KG1 (cell line): ENCODE results near the gene TNS3.
"Not testable (repeated sequence)": the region's sequence is repeated elsewhere in the genome, so short reads cannot be mapped to it uniquely, and the experiment has no call there.

ENCODE experiments used
- DNase-seq: peaks from one replicate; lab custom pipeline; 2025; lab: John Stamatoyannopoulos, UW

TNS3 gene

DNA sequence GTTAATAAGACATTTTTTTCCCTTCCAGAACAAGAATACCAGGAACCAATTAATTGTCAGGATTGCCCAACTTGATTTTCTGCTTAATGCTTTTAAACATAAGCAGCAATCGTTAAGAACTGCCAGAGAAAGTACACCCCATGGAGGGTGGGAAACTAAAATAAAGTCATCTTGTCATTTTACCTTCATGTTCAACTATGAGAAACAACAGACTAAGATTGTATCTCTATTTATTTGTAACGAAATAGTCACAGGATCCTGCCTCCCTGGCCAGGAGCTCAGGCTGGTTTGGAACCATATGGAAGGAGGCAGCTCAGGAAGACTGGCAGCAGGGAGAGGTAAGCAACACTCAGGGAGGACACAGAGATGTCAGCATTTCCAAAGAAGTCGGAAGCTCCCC, 129.6 kb downstream of the TNS3 start:
- DNase-seq, result no peak

DNA sequence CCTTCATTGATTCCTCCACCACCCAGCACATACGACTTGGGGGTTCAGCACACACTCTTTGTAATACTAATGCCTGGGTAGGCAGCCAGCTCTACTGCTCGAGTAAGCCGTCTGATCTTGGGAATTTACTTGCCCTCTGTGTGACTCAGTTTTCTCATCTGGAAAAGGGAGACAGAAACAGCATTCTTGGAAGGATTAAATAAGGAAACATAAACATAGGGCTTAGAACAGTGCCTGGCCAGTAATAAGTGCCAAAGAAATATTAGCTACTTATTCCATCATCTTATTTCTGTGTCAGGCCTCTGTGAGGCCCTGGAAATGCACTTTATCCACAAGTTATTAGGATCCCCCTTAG, 130.1 kb downstream of the TNS3 start:
- DNase-seq, result no peak

DNA sequence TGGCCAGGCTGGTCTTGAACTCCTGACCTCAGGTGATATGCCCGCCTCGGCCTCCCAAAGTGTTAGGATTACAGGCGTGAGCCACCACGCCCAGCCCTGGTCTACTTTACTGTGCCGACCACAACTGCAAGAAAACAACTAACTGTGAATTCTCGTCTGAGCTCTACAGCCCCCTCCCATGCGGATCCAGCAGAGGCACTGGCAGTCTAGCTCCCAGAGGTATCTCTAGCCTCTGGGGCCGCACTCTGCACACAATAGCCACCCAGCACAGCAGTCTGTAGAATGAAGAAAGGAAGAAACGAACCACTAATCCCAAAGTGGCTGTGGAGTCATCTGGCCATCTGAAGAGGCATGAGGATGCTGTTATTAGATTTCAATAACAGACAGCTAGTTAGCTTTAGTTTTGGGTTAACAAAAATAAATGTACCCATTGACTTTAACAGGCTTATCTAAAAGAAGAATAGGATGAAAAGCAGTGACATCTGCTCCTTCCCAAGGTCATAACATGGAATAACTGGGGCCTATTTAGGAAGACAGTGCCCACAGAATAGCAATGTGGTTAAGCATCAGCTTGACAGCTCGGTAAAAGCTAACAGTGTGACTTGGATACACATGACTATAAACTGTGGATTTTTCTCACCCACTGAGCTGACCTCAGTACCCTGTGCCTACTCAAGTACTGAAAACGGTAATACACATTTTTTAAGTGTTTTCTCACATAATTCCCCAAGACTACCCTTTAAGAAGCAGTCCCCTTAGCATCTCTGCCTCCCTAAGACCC, 131.9 kb downstream of the TNS3 start:
- no peak for DNase-seq

DNA sequence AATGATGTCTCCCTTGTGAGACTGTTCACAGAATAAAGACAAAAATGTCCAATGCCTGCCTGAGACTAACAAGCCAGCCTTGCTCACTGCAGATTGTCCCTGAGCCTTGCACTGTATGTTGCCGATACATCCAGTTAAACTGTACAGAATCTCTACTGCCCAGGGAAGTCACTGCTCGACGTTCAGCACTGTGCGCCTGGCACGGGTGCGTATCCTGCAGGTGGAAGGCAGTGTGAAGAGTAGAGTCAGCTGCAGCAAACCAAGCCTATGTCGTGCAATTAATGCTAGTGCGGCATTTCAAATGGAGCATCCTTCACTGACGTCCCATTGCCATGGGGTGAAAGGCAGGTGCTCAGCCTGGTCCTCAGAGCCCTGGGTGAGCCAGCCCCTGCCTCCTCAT, 132.9 kb downstream of the TNS3 start:
- DNase-seq, result no peak

DNA sequence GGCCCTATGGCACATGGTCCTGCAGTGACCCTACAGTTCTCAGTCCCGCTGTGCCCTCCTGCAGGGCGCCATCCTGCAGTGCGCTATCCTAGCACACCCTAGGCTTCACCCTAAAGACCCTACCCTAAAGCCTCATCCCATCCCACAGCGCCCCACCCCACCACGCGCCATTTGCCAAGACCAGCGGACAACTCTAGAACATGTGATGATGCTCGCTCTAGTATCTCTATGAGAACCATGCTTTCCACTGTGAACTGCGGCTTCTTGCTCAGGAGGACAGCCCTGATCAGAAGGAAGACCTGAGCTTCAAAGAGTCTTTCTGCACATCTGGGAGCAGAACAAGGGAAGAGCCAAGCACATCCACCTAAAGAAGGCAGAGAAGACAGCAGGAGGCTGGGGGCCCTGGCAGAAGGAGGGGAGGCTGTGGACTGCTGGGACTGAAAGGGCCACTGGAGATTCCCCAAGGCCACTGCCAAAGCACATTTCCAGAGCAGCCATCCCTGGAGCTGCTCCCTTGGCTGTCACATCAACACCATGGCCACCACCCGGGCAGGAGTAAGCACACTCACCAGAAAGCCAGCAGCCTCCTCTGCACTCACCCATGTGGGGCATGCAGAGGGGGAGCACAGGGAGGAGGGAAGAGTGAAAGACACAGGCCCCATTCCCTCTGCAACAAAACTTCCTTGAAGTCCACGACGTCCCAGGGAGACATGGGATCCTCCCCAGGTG, 134.1 kb downstream of the TNS3 start:
- DNase-seq, result no peak

DNA sequence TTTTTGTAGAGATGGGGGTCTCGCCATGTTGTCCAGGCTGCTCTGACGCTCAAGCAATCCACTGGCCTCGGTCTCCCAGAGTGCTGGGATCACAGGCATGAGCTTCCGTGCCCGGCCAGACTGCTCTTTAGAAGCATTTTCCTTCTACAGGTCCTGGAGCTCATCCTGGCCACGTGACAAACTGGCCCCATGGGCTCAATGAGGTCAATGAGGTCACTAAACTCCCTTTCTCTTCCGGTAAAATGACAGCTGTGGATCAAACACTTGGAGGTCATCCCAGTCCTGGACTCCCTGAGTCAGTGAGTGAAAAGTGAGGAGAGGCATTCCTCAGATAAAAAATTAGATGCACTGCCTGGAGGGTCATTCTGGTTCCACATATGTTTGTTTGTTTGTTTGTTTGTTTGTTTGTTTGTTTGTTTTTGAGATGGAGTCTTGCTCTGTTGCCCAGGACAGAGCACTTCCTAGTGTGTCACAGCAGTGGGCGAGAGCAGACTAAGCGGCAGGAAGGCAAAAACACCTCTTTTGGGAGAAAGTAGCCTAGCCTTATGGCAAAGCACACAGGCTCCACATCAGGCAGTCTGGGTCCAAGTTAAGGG, 134.9 kb downstream of the TNS3 start:
- DNase-seq, result no peak

DNA sequence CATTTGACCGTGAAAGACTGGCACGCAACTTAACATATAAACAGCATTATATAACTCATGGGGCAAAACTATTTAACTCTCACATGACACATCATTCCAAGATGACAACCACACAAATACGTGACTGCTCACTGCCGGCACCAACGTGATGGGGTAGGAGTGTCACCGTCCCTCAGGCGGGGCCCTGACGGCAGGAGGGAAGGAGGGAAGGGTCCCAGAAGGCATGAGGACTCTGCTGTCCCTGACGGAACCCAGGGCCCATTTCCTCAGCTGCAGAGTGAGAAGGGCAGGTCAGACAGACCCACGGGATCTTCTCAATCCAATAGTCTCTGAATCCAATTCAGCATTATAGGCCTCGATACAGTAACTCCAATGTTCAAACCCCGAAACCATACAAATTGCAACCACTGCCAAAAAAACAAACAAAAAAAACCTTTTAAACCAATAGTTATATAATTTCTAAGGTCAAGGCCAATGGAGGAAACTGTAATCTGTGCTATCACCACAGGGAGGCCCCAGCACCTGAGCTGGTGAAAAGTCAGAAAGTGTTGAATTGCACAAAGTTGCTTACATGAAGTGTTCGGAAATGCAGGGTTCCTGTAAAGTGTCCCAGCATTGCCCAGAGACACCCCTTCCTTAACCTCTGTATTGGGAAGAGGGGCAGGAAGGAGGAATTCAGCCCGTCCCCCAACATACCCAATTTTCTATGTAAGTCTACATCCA, 137.4 kb downstream of the TNS3 start:
- DNase-seq, result no peak

DNA sequence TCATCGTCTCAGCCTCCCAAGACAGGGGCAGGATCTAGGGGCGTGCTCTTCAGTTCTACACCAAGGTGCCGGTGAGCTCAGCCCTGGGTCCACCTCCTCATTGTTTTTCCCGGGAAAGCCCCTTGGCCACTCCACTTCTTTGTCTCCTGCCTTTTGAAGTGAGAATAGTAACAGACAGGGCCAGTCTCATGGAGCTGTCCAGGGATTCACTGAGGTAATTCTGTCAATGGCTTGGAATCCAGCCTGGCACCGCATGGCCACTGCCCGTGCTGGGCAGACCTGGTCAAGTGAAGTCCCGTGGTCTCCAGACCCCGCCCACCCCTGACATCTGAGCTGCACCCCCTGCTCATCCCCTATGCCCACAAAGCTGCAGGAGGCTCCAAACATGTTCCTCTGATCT, 138.9 kb downstream of the TNS3 start:
- DNase-seq, result no peak

DNA sequence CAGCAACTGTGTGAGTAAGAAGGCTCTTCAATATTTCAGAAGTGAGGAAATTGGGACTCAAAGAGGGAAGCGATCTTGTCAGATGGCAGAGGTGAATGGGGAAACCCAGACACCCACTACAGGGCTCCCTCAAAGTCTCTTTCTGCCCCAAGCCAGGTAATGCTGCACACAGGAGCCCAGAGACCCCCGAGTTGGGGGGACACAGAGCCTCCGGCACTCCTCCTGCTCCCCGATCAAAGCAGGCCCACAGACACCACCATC, 139.4 kb downstream of the TNS3 start:
- DNase-seq, result no peak

DNA sequence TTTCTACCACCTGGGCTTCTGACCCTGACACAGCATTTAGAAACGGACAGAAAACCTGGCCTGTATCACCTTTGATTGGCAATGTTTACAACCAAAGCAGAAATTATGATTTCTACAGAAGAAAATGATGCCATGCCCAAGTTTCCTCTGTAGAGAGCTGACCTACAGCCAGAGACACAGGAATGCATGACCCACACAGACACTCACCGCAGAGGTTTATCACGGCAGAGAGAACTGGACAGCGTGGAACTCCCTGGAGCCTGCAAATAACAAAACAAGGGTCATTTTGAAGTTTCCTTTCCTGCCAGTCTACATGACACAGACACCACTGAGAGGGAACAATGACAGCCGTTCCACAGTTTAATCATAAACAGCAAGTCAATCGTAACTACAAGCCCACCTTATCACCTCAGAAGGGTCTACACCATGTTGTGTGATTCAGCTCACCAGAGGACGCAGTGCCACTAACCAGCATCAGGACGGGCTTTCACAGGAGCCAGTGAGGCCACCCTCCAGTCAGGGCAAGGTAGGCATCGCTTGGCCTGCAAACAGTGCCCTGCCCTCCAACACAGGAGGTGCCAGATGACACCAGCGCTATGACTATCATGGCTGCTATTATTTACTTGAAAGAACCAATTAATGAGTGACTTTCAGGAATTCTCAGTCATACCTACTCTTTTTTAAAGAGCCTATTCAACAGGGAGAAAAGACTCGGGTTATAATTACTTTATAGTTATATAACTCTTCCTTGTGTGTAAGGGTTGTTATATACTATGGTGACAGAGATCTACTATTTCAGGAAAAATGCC, 139.9 kb downstream of the TNS3 start:
- DNase-seq, result no peak

DNA sequence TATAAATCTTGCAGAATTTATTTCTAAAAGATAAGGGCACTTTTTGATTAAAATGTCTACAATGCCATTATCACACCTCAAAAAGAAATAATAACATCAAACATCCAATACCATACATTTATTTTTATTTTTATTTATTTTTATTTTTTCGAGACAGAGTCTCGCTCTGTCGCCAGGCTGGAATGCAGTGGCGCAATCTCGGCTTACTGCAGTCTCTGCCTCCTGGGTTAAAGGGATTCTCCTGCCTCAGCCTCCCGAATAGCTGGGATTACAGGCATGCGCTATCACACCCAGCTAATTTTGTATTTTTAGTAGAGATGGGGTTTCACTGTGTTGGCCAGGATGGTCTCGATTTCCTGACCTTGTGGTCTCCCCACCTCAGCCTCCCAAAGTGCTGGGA, 140.9 kb downstream of the TNS3 start:
- not testable (repeated sequence) for DNase-seq

DNA sequence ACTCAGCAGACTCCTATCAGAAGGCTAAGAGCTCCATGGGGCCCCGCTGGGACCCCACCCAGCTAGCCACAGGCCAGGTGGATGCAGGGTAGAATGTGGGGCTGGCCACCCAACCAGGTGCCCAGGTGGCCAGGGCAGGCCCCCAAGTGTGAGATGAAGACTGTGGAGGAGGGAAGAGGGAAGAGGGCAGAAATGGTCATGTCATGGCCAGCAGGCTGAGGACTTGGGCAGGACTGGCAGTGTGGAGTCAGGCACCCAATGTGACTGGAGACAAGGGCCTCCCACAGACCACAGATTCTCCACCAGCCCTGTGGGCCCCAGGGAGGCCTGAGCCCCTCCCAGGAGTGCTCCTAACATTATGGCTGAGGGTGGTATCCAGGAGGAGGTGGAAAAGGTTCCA, 141.6 kb downstream of the TNS3 start:
- no peak for DNase-seq

DNA sequence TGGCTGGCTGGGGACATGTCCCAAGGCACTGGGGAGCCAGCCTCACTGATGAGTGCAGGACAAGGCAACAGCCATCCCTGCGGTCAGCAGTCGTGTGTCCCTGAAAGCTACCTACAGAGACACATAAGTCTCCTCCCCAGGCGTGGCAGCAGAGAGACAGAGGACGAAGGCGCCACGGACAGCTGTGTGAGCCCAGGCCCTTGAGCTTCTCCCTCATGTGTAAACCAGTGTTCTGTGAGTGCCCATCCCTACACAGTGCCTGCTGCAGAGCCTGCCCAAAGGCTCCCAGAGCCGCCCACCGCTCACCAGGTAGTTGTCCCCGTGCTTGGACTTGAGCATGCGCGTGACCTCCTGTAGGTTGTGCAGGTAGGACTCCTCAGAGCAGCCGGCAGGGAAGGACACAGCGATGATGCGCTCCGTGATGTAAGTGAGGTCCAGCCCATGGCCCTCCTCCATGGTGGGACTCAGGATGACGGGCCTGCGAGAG, 142.7 kb downstream of the TNS3 start:
- DNase-seq, result no peak

DNA sequence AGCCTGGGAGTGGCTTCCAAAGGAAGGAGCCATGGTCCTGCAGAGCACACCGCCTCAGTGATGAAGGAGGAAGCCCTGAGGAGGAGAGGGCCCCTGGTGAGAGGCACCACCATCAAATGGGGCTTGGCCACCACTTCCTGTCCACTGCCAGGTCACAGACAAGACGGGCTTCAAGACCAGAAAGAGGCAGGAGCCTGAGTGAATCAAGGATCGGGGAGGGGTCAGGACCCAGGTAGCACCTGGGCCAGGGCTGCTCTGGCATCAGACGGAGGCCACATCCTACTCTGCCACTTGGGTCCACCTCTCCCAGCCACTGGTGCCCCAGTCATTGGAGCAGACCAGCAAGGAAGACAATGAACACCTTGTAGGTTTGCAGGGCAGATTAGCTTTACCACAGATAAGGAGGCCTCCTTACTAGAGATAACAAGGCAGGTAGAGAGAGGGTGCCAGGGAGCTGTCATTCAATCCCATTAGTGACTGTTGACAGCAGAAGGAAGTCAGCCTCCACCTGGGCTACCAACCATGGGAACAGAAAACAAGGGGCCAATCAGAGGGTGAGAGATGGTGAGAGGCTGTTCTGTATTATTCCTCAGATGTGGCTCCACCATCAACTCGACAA, 143.4 kb downstream of the TNS3 start:
- no peak for DNase-seq

DNA sequence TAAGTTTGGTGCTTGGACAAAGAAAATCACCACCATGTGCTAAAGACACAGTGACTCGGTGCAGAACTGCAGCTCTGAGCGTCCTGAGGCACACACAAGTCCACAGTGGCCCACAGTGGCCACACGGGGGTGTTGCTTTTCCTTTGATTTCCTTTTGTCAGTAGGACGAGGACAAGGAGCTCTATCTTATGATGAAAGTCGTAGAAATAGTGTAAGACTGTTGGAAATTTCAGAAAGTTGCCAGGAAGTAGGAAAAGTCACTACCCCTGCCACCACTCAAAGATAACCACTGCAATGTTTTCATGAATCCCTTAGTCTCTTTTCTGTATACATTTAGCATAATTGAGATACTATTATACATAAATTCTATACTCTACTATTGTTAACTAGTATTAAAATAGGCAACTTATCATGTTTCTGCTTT, 146.0 kb downstream of the TNS3 start:
- DNase-seq, result no peak

DNA sequence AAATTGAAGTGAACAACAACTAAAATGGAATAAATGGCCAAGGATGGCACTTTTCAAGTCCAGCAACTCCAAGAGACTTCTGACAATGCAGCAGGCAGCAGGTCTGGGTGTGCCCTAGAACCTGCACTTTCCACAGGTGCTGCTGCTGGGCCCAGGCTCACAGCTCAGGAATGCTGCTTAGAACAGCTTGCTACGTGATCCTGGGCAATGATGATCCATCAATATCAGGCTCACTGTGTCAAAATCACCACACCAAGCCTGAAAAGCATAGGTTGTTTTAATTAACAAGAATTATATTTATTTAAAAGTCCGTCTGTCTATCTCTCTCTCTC, 148.4 kb downstream of the TNS3 start:
- no peak for DNase-seq

DNA sequence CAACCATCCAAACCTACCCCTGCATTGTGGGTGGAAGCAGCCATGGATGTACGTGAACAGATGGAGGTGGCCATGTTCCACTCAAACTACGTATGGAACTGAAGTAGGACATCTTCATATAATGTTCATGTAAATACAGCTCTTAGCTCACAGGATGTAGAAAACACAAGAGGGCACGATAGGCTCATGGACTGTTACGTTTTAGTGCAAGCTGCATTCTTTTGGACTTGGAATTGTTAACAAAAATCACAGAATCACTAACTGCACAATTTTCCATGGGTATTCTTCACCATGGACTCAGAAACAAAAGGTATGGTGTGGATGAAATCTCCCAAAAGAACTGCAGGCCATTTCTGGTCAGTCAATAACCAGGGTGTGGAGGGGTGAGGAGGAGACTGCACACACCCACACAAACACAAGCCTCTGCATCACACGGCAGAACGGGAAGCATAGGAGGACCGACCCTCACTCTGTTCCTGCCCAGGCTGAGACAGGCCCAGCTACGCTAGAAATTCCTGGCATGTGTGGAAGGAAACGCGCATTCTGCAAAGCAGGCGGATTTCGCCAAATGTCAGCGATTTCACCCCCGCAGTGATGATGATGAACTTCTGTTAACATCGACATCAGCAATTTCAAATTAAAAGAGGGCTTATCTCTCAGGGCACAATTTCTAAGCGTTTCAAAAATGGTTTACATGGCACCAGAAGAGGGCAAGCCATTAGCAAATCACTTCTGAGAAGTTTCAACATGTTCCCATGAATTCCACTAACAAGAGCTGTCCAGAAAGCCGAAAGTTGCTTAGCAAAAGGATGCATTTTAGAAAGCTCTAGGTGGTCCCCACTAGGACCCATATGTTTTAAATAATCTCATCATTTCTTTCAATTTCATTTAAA, 149.0 kb downstream of the TNS3 start:
- no peak for DNase-seq

DNA sequence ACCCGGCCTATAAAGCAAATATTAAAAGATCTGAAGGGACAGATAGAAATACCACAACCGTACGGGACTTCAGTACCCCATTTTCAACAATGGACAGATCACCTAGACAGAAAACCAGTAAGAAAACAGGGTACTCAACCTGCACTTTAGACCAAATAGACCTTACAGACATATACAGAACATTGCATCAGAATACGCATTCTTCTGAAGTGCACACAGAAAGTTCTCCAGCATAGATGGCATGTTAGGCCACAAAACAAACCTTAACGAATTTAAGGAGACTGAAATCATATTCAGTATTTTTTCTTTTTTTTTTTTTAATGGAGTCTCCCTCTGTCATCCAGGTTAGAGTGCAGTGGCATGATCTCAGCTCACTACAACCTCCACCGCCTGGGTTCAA, 151.5 kb downstream of the TNS3 start:
- no peak for DNase-seq

DNA sequence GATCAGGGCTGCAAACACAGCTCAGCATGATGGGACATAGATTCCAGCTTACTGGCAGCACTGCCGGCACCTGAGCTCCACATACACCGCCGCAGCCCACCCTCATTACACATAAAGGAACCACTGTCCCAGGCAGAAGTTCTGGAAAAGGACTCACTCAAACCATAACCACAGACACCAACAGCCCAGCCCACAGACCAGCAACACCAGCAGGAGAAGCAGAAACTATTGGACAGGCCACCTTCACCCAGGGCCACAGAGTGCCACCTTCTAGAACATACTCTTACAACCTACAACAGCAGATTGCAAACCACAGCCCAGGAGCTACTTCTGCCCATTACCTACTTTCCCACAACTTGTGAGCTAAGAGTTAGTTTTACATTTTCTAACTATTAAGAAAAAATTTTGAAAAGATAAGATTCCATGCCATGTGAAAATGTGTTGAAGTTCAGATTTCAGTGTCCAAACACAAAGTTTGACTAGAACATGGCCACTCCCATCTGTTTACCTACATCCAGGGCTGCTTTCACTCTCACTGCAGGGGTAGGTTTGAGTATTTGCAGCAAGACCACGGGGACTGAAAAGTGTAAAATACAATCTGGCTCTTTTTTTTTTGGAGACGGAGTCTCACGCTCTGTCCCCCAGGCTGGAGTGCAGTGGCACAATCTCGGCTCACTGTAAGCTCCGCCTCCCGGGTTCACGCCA, 153.0 kb downstream of the TNS3 start:
- DNase-seq, result no peak
